Activated CD8-positive, alpha-beta T cell treated with anti-CD3 and anti-CD28 coated beads, Interleukin-2, amount 10 ng/mL, durations not matched to agents 7 days and 5 days (primary cell): ENCODE measurements around the gene TACC2. TPM values are rescaled to one million over a fixed set of nuclear protein-coding genes. Genes with fewer than 3 reads are reported as not detected.
"Not testable (repeated sequence)": the region's sequence is repeated elsewhere in the genome, so short reads cannot be mapped to it uniquely, and the experiment has no call there.

ENCODE experiments used
- ATAC-seq: fragments of 150-1000 bp; cut with Tn5 transposase; one replicate; pipeline ENCODE4 v1.10.0; 2021; ENCODE audit warnings: moderate library complexity
- CTCF ChIA-PET: fragments of 350-600 bp; sonication (Branson Sonifier 250); formaldehyde crosslinking; loops from one replicate; lab custom pipeline; 2021; ENCODE audit warnings: antibody characterized with exemption; lab: Charles Lee
- POLR2A ChIA-PET: fragments of 350-600 bp; sonication (Branson Sonifier 250); formaldehyde crosslinking; loops from one replicate; lab custom pipeline; 2021; ENCODE audit warnings: antibody characterized with exemption; lab: Charles Lee
- DNase-seq: peaks from one replicate; pipeline ENCODE4 v3.0.0-alpha.2; 2020
- H3K27ac Mint-ChIP-seq: one replicate; pipeline ENCODE4 v1.8.0; 2021; ENCODE audit warnings: mild to moderate bottlenecking, mixed read lengths
- H3K27me3 Mint-ChIP-seq: one replicate; pipeline ENCODE4 v1.8.0; 2021; ENCODE audit warnings: low read depth, mixed read lengths
- H3K36me3 Mint-ChIP-seq: one replicate; pipeline ENCODE4 v1.8.0; 2021; ENCODE audit warnings: low read depth, mixed read lengths
- H3K4me1 Mint-ChIP-seq: one replicate; pipeline ENCODE4 v1.8.0; 2021; ENCODE audit warnings: low read depth, mixed read lengths
- H3K4me3 Mint-ChIP-seq: one replicate; pipeline ENCODE4 v1.8.0; 2021; ENCODE audit warnings: mild to moderate bottlenecking, mixed read lengths
- H3K9me3 Mint-ChIP-seq: one replicate; pipeline ENCODE4 v1.8.0; 2022; ENCODE audit warnings: mixed read lengths; ENCODE audit not compliant: insufficient read depth
- total RNA-seq, 2 experiments: library from RNA; stranded (reverse); gene quantifications; one replicate each; pipeline ENCODE4 v1.2.3, GENCODE V29; 2021

Gene TACC2
- total RNA-seq, 2 experiments from 2014 or later, result not detected

GRCh38 chr10:122075876-122076275 lies 86.9 kb downstream of the TACC2 start:
- H3K4me3 Mint-ChIP-seq, ATAC-seq, CTCF ChIA-PET, H3K4me1 Mint-ChIP-seq, H3K9me3 Mint-ChIP-seq, H3K36me3 Mint-ChIP-seq, H3K27ac Mint-ChIP-seq, H3K27me3 Mint-ChIP-seq, DNase-seq, POLR2A ChIA-PET: not testable (repeated sequence)

DNA sequence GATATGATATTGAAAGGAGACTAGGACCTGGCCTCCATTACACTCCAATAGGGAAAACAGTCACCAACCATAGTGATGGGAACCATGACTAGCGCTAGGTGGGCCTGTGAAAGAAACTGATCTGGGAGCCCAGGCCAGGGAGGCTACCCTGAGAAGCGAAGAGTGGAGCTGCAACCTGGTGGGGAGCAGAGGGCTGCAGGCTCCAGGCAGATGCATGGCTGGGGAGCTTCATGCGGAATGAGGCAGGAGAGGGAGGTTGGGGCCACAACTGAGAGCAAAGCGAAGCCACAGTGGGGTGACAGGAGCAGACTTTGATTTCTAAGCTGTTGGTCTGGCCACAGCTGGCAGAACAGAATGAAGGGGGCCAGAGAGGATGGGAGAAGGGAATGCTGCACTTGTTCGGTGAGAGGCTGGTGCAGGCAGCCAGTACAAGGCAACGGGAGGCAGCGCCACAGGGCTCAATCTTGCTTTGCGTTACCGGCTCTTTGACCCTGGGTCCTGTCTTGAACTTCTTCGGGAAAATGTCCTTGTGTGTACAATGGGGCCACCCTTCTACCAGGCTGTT lies 88.4 kb downstream of the TACC2 start:
- ATAC-seq, result no peak
- H3K27ac Mint-ChIP-seq, result no peak overlapping the region

DNA sequence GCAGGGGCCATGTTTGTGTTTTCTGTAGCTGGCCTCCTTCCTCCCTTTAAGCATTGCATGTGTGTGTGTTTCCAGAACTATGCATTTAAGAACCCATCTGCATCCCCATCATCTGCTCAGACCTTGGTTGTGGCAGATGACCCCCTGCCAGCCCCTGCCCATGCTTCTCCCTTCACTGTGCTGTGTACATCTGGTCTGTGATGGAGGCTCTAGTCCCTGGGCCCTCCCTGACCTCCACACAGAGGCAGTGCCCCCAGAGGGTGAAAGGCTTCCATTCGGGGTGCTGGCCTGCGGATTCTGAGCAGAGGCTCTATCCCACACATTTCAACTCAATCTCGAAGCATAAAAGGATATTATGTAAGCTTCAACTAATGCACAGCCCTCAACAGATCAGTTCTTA lies 89.4 kb downstream of the TACC2 start:
- Mint-ChIP-seq H3K4me1 (no peaks in the 10 kb centered on the region), H3K4me3 (no peak overlapping the region), H3K36me3 (no peaks in the 10 kb centered on the region), H3K27me3 (no peaks in the 10 kb centered on the region), H3K27ac (no peak overlapping the region), H3K9me3 (no peaks in the 10 kb centered on the region)
- ATAC-seq, result no peak
- ChIA-PET CTCF (no interaction called here), POLR2A (no interaction called here)
- DNase-seq, result no peak

More for the DNA sequence above, 88.4 kb downstream of the TACC2 start:
- H3K27me3 Mint-ChIP-seq, result no peaks in the 10 kb centered on the region
- DNase-seq, result no peak
- ChIA-PET CTCF (no interaction called here), POLR2A (no interaction called here)
- H3K4me3 Mint-ChIP-seq, result no peak overlapping the region
- no peaks in the 10 kb centered on the region for H3K9me3 Mint-ChIP-seq
- no peaks in the 10 kb centered on the region for H3K4me1 Mint-ChIP-seq
- H3K36me3 Mint-ChIP-seq, result no peaks in the 10 kb centered on the region

DNA sequence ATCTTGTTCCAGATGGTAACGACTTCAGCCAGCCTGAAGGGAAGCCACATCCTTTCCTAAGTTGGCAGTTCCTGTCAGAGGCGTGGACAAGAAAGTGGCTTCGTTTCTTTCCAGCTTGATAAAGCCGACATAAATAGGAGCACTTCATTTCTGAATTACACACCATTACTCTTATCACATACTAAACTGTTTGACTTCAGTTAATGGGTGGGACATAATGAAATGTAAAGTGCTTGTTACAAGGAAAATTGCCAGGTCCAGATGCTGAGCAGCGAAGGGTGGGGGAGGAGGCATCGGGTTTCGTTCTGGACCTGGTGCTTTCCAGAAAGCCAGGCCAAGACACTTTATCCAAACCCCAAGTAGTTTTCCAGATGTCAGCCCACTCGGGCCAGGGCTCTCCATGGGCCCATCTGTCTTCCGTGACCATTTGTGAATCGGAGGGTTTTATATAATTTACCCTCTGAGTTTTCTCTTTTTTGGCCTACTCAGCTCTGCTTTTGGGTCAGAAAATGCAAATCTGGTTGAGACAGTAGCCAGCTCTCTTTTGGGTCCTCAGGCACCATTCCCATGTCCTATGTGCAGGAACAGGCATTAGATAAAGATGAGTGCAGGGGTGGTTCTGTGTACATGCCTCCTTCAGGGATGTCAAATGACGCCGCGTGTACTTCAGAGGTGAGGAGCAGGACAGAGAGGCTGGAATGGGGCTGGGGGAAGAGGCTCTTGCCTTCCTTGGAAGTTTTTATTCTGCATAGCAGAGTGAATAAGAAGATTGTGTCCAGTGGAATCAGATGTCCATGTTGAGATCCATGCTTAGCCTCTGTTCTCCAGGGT lies 90.2 kb downstream of the TACC2 start:
- CTCF ChIA-PET, result no interaction called here
- ATAC-seq (no peak), DNase-seq (no peak)
- Mint-ChIP-seq H3K4me3 (no peak overlapping the region), H3K4me1 (no peaks in the 10 kb centered on the region), H3K36me3 (no peaks in the 10 kb centered on the region), H3K27me3 (no peaks in the 10 kb centered on the region), H3K27ac (no peak overlapping the region), H3K9me3 (no peaks in the 10 kb centered on the region)
- POLR2A ChIA-PET, result no interaction called here

DNA sequence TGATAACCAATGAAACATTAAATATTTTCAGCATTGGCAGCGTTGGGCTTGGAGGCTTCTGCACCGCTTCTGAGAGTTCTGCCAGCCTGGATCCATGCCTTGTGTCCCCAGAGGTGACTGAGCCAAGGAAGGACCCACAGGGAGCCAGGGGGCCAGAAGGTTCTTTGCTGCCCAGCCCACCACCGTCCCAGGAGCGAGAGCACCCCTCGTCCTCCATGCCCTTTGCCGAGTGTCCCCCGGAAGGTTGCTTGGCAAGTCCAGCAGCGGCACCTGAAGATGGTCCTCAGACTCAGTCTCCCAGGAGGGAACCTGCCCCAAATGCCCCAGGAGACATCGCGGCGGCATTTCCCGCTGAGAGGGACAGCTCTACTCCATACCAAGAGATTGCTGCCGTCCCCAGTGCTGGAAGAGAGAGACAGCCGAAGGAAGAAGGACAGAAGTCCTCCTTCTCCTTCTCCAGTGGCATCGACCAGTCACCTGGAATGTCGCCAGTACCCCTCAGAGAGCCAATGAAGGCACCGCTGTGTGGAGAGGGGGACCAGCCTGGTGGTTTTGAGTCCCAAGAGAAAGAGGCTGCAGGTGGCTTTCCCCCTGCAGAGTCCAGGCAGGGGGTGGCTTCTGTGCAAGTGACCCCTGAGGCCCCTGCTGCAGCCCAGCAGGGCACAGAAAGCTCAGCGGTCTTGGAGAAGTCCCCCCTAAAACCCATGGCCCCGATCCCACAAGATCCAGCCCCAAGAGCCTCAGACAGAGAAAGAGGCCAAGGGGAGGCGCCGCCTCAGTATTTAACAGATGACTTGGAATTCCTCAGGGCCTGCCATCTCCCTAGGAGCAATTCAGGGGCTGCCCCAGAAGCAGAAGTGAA lies 93.9 kb downstream of the TACC2 start:
- DNase-seq (no peak), ATAC-seq (no peak)
- CTCF ChIA-PET, result no interaction called here
- POLR2A ChIA-PET, result no interaction called here
- no peak overlapping the region for H3K27ac Mint-ChIP-seq
- H3K9me3 Mint-ChIP-seq, result no peaks in the 10 kb centered on the region
- no peaks in the 10 kb centered on the region for H3K36me3 Mint-ChIP-seq
- no peak overlapping the region for H3K4me3 Mint-ChIP-seq
- no peaks in the 10 kb centered on the region for H3K27me3 Mint-ChIP-seq
- no peaks in the 10 kb centered on the region for H3K4me1 Mint-ChIP-seq

DNA sequence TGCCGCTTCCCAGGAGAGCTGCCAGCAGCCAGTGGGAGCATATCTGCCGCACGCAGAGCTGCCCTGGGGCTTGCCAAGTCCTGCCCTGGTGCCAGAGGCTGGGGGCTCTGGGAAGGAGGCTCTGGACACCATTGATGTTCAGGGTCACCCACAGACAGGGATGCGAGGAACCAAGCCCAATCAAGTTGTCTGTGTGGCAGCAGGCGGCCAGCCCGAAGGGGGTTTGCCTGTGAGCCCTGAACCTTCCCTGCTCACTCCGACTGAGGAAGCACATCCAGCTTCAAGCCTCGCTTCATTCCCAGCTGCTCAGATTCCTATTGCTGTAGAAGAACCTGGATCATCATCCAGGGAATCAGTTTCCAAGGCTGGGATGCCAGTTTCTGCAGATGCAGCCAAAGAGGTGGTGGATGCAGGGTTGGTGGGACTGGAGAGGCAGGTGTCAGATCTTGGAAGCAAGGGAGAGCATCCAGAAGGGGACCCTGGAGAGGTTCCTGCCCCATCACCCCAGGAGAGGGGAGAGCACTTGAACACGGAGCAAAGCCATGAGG lies 94.6 kb downstream of the TACC2 start:
- no peaks in the 10 kb centered on the region for H3K4me1 Mint-ChIP-seq
- H3K9me3 Mint-ChIP-seq, result no peaks in the 10 kb centered on the region
- POLR2A ChIA-PET, result no interaction called here
- CTCF ChIA-PET, result no interaction called here
- no peak overlapping the region for H3K4me3 Mint-ChIP-seq
- H3K27ac Mint-ChIP-seq, result no peak overlapping the region
- H3K27me3 Mint-ChIP-seq, result no peaks in the 10 kb centered on the region
- no peaks in the 10 kb centered on the region for H3K36me3 Mint-ChIP-seq
- DNase-seq, result no peak
- ATAC-seq, result no peak

DNA sequence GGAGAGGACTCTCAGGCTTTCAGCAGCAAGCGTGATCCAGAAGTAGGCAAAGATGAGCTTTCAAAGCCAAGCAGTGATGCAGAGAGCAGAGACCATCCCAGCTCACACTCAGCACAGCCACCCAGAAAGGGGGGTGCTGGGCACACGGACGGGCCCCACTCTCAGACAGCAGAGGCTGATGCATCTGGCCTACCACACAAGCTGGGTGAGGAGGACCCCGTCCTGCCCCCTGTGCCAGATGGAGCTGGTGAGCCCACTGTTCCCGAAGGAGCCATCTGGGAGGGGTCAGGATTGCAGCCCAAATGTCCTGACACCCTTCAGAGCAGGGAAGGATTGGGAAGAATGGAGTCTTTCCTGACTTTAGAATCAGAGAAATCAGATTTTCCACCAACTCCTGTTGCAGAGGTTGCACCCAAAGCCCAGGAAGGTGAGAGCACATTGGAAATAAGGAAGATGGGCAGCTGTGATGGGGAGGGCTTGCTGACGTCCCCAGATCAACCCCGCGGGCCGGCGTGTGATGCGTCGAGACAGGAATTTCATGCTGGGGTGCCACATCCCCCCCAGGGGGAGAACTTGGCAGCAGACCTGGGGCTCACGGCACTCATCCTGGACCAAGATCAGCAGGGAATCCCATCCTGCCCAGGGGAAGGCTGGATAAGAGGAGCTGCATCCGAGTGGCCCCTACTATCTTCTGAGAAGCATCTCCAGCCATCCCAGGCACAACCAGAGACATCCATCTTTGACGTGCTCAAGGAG lies 95.5 kb downstream of the TACC2 start:
- Mint-ChIP-seq H3K4me1 (no peaks in the 10 kb centered on the region), H3K9me3 (no peaks in the 10 kb centered on the region), H3K4me3 (no peak overlapping the region), H3K36me3 (no peaks in the 10 kb centered on the region), H3K27me3 (no peaks in the 10 kb centered on the region), H3K27ac (no peak overlapping the region)
- ATAC-seq (no peak), DNase-seq (no peak)
- ChIA-PET POLR2A (no interaction called here), CTCF (no interaction called here)

DNA sequence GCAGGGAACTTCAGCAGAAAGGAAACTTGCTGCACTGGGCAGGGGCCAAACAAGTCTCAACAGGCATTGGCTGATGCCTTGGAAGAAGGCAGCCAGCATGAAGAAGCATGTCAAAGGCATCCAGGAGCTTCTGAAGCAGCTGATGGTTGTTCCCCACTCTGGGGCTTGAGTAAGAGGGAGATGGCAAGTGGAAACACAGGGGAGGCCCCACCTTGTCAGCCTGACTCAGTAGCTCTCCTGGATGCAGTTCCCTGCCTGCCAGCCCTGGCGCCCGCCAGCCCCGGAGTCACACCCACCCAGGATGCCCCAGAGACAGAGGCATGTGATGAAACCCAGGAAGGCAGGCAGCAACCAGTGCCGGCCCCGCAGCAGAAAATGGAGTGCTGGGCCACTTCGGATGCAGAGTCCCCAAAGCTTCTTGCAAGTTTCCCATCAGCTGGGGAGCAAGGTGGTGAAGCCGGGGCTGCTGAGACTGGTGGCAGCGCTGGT lies 96.5 kb downstream of the TACC2 start:
- CTCF ChIA-PET, result no interaction called here
- POLR2A ChIA-PET, result no interaction called here

GRCh38 chr10:122086416-122087240 lies 97.7 kb downstream of the TACC2 start:
- POLR2A ChIA-PET, result no interaction called here
- no peak overlapping the region for H3K27ac Mint-ChIP-seq
- no peaks in the 10 kb centered on the region for H3K36me3 Mint-ChIP-seq
- H3K27me3 Mint-ChIP-seq, result no peaks in the 10 kb centered on the region
- ATAC-seq, result no peak
- no peak for DNase-seq
- H3K4me3 Mint-ChIP-seq, result no peak overlapping the region
- CTCF ChIA-PET, result no interaction called here
- no peaks in the 10 kb centered on the region for H3K9me3 Mint-ChIP-seq
- H3K4me1 Mint-ChIP-seq, result no peaks in the 10 kb centered on the region

More for the DNA sequence above, 96.5 kb downstream of the TACC2 start:
- no peak overlapping the region for H3K4me3 Mint-ChIP-seq
- no peaks in the 10 kb centered on the region for H3K27me3 Mint-ChIP-seq
- no peaks in the 10 kb centered on the region for H3K4me1 Mint-ChIP-seq
- ATAC-seq, result no peak
- no peak for DNase-seq
- H3K36me3 Mint-ChIP-seq, result no peaks in the 10 kb centered on the region
- no peaks in the 10 kb centered on the region for H3K9me3 Mint-ChIP-seq
- no peak overlapping the region for H3K27ac Mint-ChIP-seq

GRCh38 chr10:122087436-122087835 lies 98.5 kb downstream of the TACC2 start:
- H3K27ac Mint-ChIP-seq, result no peak overlapping the region
- H3K27me3 Mint-ChIP-seq, result no peaks in the 10 kb centered on the region
- POLR2A ChIA-PET, result no interaction called here
- CTCF ChIA-PET, result no interaction called here
- H3K4me1 Mint-ChIP-seq, result no peaks in the 10 kb centered on the region
- no peaks in the 10 kb centered on the region for H3K36me3 Mint-ChIP-seq
- H3K9me3 Mint-ChIP-seq, result no peaks in the 10 kb centered on the region
- DNase-seq (no peak), ATAC-seq (no peak)
- no peak overlapping the region for H3K4me3 Mint-ChIP-seq
